Kidney (tissue), 14 donors: Measurements from ENCODE around the gene PIN4. TPM values are rescaled to one million over a fixed set of nuclear protein-coding genes. Genes with fewer than 3 reads are reported as not detected.

ENCODE experiments used
- DNase-seq, 5 donors: peaks; one replicate each; pipeline ENCODE4 v3.0.0-alpha.2; 2013 to 2020
- FAIRE-seq: peaks from 2 replicates; lab custom pipeline; 2012; peaks lifted over from hg19 to GRCh38; lab: Jason Lieb, UNC
- H3K27ac ChIP-seq, 2 donors: one replicate each; pipeline ENCODE4 v1.7.0; 2013; ENCODE audit warnings: low read depth in 2 of 2, low read length in 2 of 2, inconsistent platforms in 1 of 2
- H3K27me3 ChIP-seq: one replicate; pipeline ENCODE4 v1.7.1; 2013; ENCODE audit warnings: low read length, inconsistent platforms; ENCODE audit not compliant: control insufficient read depth, insufficient read depth
- H3K36me3 ChIP-seq, 3 donors: one replicate each; pipeline versions ENCODE4 v1.7.0 to v1.7.1; 2013; ENCODE audit warnings: low read length in 3 of 3, control low read depth in 1 of 3, inconsistent platforms in 1 of 3; ENCODE audit not compliant: insufficient read depth in 3 of 3, control insufficient read depth in 2 of 3
- H3K4me1 ChIP-seq, 3 donors: one replicate each; pipeline versions ENCODE4 v1.7.0 to v1.7.1; 2013; ENCODE audit warnings: low read length in 3 of 3, inconsistent platforms in 1 of 3, low read depth in 1 of 3; ENCODE audit not compliant: control insufficient read depth in 2 of 3, insufficient read depth in 2 of 3
- H3K4me3 ChIP-seq, 3 donors: one replicate each; pipeline versions ENCODE4 v1.7.0 to v1.8.1; 2013; ENCODE audit warnings: low read length in 3 of 3, control low read depth in 1 of 3, inconsistent platforms in 1 of 3
- H3K9ac ChIP-seq, 3 donors: one replicate each; pipeline versions ENCODE4 v1.7.0 to v1.7.1; 2013; ENCODE audit warnings: low read length in 3 of 3, control low read depth in 1 of 3, inconsistent platforms in 1 of 3
- H3K9me3 ChIP-seq, 3 donors: one replicate each; pipeline versions ENCODE4 v1.7.0 to v1.7.1; 2013; ENCODE audit warnings: low read length in 3 of 3, control low read depth in 1 of 3, inconsistent platforms in 1 of 3; ENCODE audit not compliant: control insufficient read depth in 2 of 3, insufficient read depth in 1 of 3
- intact Hi-C: fragments of 100-400 bp; cut with DNase I; formaldehyde crosslinking; loops from one replicate; pipeline ENCODE4 v1.11.1; 2022
- polyA plus RNA-seq: library from polyadenylated mRNA; stranded (reverse); fragments of 350-450 nt; fragmentation: Illumina TruSeq; extraction: RNeasy Lipid Tissue Mini Kit (QIAGEN cat#74804); gene quantifications from one replicate; pipeline ENCODE4 v1.2.3, GENCODE V29; 2014; ENCODE audit warnings: low read depth, low replicate concordance; ENCODE audit not compliant: insufficient read depth
- total RNA-seq: library from RNA; stranded (reverse); fragmentation: NEBNext Ultra II Directional; extraction: Animal tissue kit (Norgen Biotek cat#: 25700); gene quantifications from one replicate; pipeline ENCODE4 v1.2.1, GENCODE V29; 2021
- TF ChIP-seq, protein P1 (sequence below): IDR thresholded peaks from 3 replicates; pipeline ENCODE4 v1.5.1; 2012; ENCODE audit warnings: mild to moderate bottlenecking, moderate library complexity, borderline replicate concordance; ENCODE audit not compliant: insufficient read depth; ENCODE audit errors: extremely low read depth
- donor health status: control.
- donor health status: control.
- donor health status: control.
- donor health status: control.
- donor health status: control.
- donor health status: DM: yes; HTN: yes; CAD: no.
- donor health status: Normal renal cell carcinoma (clear cell type).

The PIN4 gene
- total and polyA plus RNA-seq, 2 donors from 2014 or later: 11.0 to 50.9 TPM

DNA sequence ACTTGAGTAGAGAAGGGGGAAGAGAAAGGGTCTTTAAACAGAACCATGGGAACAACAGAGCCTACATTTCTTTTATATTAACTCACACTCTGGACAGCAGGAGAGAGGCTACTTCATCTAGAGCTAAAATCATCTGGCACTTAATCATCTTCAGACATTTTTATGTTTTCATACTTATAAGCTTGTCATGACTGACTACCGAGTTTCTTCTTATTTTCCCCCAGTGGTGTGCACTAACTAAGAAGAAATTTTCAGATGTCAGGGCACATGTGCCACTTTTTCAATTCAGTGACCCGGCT, 38.0 kb upstream of the PIN4 start:
- H3K27me3 ChIP-seq: peaks cover 3% of the 10 kb centered on the region
- no peaks in the 10 kb centered on the region for H3K36me3 ChIP-seq
- H3K4me3 ChIP-seq: no peak overlapping the region
- no peaks in the 10 kb centered on the region for H3K4me1 ChIP-seq
- intact Hi-C loops: no loop called here
- H3K27ac ChIP-seq: no peak overlapping the region
- no peaks in the 10 kb centered on the region for H3K9me3 ChIP-seq
- DNase-seq (no peak), FAIRE-seq (no peak)
- TF ChIP-seq, protein P1, sequence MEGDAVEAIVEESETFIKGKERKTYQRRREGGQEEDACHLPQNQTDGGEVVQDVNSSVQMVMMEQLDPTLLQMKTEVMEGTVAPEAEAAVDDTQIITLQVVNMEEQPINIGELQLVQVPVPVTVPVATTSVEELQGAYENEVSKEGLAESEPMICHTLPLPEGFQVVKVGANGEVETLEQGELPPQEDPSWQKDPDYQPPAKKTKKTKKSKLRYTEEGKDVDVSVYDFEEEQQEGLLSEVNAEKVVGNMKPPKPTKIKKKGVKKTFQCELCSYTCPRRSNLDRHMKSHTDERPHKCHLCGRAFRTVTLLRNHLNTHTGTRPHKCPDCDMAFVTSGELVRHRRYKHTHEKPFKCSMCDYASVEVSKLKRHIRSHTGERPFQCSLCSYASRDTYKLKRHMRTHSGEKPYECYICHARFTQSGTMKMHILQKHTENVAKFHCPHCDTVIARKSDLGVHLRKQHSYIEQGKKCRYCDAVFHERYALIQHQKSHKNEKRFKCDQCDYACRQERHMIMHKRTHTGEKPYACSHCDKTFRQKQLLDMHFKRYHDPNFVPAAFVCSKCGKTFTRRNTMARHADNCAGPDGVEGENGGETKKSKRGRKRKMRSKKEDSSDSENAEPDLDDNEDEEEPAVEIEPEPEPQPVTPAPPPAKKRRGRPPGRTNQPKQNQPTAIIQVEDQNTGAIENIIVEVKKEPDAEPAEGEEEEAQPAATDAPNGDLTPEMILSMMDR: no peak
- H3K9ac ChIP-seq: no peak overlapping the region

DNA sequence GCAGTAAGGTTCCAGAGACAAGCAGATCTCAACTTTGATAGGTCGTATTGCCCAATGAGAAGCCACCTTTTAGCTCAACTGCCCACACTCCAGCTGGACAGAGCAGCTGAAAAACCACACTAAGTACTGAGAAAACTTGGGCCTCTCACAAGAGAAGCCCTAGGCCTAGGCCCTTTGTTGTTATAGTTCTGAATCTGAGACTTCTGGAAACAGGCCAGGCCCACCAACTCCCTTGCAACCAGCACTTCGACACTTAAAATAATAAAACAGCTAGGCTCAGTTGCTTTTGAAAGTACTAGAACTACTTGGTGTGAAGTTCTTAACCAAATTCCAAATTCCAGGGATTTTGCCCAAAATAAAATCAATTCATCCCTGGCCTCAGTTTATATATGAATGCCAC, 36.4 kb upstream of the PIN4 start:
- no peak overlapping the region for H3K4me3 ChIP-seq
- intact Hi-C loops: no loop called here
- no peak overlapping the region for H3K9ac ChIP-seq
- H3K9me3 ChIP-seq: no peaks in the 10 kb centered on the region
- peaks cover 2% of the 10 kb centered on the region for H3K27me3 ChIP-seq
- no peaks in the 10 kb centered on the region for H3K36me3 ChIP-seq
- no peaks in the 10 kb centered on the region for H3K4me1 ChIP-seq
- no peak for FAIRE-seq
- TF ChIP-seq, protein P1: no peak
- no peak for DNase-seq
- no peak overlapping the region for H3K27ac ChIP-seq

DNA sequence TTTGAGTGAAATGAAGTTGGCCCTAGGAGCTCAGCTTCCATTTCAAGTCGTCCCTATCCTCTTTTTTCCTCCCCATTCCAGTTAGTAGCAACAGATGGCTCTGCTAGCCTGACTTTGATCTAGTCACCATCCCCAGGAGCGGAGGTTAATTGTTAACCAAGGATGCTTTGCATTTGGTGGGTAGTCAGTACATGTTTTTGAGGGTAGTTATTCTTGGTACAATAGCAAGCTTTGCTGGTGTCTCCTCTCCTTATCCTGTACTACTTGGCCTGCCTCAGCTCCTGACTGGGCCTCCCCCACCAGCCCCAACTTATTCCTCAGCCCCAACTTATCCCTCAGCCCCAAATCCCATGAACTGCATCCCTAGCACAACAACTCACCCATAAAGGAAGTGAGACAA, 35.0 kb upstream of the PIN4 start:
- Histone ChIP-seq H3K4me3 (no peak overlapping the region), H3K4me1 (no peaks in the 10 kb centered on the region)
- intact Hi-C loops: no loop called here

DNA sequence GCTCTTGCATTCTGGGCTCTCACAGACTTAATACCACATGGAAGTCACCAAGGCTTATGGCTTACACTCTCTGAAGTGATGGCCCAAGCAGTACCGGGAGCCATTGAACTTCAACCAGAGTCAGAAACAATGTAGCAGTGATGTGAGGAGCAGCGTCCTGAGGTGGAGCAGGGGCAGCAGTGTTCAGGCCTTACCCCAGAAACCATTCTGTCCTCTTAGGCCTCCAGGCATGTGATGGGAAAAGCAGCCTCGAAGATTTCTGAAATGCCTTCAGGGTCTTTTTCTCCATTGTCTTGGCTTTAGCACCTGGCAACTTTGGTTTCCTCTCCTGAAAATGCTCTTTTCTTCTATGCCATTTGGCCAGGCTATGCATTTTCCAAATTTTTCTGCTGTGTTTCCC, 22.8 kb upstream of the PIN4 start:
- no peaks in the 10 kb centered on the region for H3K36me3 ChIP-seq
- H3K9ac ChIP-seq: no peak overlapping the region
- H3K27ac ChIP-seq: no peak overlapping the region
- H3K4me3 ChIP-seq: no peak overlapping the region
- H3K4me1 ChIP-seq: no peaks in the 10 kb centered on the region
- DNase-seq: no peak
- TF ChIP-seq, protein P1: no peak
- H3K27me3 ChIP-seq: no peaks in the 10 kb centered on the region
- intact Hi-C loops: no loop called here
- no peaks in the 10 kb centered on the region for H3K9me3 ChIP-seq
- FAIRE-seq: no peak

More for the DNA sequence above, 35.0 kb upstream of the PIN4 start:
- Histone ChIP-seq H3K36me3 (no peaks in the 10 kb centered on the region), H3K9me3 (no peaks in the 10 kb centered on the region), H3K9ac (no peak overlapping the region), H3K27ac (no peak overlapping the region), H3K27me3 (peaks cover 2% of the 10 kb centered on the region)
- no peak for FAIRE-seq
- TF ChIP-seq, protein P1: no peak
- DNase-seq: no peak
